HG03521 (cell line): Measurements from ENCODE around the gene EIF2S3.
"Not testable (repeated sequence)": the region's sequence is repeated elsewhere in the genome, so short reads cannot be mapped to it uniquely, and the experiment has no call there.

Experiments
- ATAC-seq: cut with Tn5 transposase; IDR thresholded peaks from one replicate; pipeline ENCODE4 v1.9.1; 2021; ENCODE audit warnings: mild to moderate bottlenecking, moderate library complexity; ENCODE audit not compliant: unreplicated experiment

The EIF2S3 gene

DNA sequence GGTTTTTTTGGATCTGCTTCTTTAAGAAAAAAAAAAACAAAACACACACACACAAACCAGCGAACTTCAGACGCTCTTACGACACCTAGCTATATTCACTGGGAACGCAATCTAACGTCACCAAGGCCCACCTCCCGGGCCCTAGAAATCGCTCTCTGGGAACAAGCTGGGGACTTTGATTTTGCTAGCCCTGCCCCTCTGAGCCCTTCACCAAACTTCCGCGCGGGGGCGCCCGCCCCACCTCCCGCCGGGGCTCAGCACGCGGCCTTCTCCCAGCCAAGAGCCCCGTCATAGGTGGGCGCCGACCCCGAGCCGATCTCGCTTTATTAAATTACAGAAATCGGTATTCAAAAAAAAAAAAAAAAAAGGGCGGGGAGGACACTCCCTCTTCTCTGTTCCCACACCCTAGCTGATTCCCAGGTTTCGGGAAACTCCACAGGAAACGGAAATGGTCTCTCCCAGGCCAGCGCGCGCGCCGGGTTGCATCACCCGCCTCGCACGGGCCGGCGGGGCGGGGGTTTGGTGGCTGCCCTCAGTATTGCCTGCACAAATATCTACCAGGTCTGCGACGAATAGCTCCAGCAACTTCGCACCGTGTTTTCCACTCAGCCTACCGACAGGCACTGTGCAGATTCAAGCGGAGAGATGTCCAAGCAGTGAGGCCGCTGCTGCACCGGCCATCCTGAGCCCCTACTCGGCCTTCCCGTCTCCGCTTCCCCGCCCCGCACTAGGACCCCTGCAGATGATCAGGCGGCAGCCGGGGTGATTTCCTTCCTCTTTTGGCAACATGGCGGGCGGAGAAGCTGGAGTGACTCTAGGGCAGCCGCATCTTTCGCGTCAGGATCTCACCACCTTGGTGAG lies at the start of gene EIF2S3:
Gene EIF2S3, plus strand, starts transcription at position 775 of the 861 bp plus-strand sequence. Its CDS starts 13 bp downstream, at position 788.
- ATAC-seq: peak; percentile 91

DNA sequence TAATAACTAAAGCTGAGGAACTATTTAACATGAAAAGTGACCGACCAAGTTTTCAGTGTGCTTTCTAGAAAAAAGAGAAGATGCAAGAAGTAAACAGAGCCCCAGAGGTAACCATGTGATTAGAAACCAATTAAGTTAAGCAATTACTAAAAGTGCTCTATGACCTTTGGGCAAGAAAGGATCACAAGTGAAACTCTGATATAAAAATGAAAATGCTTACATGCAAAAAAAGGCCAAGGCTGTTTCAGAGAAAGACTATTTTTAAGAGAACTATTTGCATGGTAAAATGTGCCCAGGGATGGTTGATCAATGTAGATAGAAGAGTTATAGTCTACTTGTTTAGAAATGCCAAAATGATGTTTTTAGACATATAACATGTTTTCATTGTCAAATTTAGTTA lies 49.7 kb upstream of the EIF2S3 start:
- no peak for ATAC-seq

DNA sequence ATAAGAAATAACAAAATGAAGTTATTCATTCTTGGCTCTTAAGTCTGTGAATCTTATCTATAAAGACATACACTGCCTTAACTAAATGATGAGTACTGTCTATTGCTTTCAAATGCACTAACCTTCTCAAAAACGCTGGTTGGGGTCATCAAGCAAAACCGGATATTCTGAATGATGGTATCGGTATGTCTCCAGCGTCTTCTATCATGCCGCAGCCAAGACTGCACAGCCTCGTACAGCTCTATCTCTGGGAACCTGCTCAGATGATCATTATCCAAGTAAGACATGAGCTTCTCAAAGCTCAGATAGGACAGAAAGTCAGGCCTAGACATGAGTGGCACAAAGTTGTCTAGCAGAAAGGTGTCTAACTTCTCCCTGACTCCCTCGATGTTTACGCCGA lies 48.9 kb upstream of the EIF2S3 start:
- no peak for ATAC-seq

DNA sequence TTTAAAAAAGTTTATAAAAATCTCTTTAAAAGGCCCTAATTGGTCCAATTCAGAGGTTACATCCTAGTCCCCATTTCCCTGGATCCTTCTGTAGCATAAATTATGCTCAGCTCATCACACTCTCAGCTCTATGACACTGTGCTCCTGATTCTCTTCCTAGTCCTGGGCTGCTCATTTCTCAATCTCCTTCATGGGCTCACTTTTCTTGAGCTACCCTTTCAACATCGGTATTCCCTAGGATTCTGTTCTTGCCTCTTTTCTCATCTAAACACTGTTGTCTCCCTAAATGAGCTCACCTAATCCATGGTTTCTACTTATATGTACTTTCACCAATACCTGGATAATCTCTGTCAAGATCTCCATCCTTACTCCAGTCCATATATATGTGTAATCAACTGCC lies 42.5 kb upstream of the EIF2S3 start:
- ATAC-seq: no peak

DNA sequence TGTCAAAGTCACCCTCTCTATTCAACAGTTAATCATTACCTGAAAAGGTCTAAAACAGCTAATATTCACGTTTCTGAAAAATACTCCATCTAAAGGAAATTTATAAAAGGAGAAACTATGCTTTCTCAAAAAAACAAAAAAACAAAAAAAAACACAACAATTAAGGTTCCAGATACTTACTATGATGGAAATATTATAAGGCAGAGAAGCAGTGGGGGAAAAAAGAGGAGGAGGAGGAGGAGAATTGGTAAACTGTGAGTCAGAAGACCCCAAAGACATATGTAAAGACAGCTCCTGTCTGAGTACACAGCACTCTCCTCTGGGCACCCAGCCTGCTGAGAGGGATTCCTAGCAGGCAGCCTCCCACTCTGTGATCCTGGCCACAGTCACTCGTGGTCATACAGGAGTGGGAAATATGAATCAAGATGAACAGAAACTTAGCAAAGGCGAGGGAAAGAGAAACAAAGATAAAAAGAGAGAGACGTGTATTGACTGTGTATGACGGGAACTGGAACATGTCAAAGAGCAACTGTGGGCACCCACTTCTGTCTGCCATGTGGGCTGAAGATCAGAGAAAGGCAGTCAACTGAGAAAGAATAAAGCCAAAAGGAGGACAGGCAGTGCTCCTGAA lies 40.3 kb upstream of the EIF2S3 start:
- ATAC-seq: peak; percentile 58

DNA sequence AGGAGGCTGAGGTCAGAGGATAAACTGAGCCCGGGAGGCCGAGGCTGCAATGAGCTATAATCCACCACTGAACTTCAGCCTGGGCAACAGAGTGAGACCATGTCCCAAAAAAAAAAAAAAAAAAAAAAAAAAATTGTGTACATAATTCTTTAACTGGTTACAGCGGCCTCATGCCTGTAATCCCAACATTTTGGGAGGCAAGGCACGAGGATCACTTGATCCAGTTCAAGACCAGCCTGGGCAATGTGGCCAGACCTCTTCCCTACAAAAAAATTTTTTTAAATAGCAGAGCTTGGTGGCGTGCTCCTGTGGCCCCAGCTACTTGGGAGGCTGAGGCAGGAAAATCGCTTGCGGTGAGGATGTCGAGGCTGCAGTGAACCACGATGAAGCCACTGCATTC lies 37.1 kb upstream of the EIF2S3 start:
- no peak for ATAC-seq

DNA sequence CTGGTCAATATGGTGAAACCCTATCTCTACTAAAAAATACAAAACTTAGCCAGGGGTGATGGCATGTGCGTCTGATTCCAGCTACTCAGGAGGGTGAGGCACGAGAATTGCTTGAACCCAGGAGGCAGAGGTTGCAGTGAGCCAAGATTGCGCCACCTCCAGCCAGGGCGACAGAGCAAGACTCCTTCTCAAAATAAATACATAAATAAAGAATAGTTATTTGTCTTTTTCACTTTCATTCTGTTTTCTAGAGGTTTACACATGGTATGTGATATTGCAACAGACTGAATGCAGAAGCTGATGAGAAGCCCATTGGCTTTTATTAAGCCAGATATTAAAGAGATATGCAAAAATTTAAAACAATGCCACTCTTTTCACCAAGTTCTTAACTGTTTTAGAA lies 35.9 kb upstream of the EIF2S3 start:
- no peak for ATAC-seq

DNA sequence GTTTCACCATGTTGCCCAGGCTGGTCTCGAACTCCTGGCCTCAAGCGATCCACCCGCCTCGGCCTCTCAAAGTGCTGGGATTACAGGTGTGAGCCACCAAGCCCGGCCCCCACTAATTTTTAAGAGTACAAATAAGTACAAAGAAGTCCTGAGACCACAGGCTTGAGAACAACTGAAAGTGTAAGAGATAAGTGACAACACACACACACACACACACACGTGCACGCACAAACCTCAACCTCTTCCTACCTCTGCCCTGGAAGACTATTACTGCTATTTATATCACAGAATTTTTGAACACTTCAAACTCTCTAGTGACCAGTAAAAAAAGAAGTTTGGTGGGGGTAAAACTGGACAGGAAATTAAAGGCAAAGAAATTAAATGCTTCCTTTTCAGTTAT lies 35.3 kb upstream of the EIF2S3 start:
- no peak for ATAC-seq

DNA sequence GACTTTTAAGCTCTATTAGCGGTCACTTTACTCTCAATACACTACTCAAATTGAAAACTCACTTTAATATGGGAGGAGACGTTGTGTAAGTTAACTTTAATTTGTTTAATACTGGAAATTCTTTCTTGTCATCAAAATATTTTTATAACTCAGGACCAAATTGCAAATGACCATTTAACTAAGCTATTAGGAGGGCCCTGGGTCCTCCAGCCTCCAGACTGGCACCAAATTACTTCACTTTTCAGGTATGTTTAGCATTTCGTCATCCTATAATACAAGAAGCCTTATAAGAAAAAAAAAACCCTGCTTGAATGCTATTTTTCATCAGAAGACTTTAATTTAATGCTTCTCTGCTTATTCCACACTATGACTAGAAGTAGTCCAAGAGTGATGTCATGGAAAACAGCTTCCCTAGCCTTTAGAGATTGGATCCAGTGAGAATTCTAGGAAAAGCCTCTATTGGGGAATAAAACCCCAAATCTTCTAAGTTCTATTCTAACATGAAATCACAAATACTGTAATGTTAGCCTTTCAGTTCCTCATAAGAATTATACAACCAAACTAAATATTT lies 34.4 kb upstream of the EIF2S3 start:
- ATAC-seq: no peak

DNA sequence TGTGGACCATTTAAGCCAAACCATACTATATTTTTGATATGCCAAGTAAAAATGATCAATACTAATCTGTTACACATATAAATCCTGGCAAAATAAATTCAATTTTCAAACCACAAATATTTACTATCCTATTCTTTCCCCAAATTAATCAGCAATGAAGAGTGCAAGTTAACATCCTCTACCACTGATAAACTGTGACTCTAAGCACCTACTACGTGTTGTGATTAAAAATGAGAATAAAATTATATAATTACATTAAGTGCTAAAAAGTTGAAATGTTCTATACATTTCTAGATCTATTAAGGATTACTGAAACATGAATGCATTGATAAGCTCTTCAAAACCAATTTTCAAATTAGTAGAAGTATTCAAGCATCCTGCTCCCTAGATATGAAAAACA lies 31.2 kb upstream of the EIF2S3 start:
- ATAC-seq: no peak

DNA sequence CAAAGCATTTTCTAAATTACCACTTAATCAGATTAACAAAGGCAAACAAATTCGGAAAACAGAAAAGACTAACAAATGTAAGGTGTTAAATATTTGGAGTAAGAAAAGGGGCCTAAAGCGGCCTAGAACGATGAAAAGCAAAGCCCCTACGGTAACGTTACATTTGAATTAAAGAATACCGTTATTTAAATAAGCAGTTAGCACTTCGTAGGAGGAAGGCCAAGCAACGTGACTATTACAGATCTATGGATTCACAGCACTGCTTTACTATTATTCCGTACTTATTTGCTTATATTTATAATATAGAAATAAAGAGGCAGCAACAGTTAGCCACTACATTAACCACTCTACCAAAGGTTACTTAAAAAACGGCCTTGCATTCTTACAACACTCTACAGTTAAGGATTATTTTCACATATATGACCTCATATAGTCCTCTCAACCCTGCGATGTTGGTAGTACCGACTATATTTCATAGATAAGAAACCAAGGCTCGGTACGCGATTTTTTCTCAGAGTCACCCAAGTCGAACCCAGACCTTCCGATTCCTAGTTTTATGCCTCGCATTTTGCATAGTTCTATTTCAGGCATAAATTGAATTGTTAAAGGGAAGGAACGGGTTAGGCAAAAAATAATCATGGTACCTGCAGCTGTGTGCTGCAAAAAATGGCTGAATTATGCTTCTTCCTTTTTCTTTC lies 30.6 kb upstream of the EIF2S3 start:
- no peak for ATAC-seq

DNA sequence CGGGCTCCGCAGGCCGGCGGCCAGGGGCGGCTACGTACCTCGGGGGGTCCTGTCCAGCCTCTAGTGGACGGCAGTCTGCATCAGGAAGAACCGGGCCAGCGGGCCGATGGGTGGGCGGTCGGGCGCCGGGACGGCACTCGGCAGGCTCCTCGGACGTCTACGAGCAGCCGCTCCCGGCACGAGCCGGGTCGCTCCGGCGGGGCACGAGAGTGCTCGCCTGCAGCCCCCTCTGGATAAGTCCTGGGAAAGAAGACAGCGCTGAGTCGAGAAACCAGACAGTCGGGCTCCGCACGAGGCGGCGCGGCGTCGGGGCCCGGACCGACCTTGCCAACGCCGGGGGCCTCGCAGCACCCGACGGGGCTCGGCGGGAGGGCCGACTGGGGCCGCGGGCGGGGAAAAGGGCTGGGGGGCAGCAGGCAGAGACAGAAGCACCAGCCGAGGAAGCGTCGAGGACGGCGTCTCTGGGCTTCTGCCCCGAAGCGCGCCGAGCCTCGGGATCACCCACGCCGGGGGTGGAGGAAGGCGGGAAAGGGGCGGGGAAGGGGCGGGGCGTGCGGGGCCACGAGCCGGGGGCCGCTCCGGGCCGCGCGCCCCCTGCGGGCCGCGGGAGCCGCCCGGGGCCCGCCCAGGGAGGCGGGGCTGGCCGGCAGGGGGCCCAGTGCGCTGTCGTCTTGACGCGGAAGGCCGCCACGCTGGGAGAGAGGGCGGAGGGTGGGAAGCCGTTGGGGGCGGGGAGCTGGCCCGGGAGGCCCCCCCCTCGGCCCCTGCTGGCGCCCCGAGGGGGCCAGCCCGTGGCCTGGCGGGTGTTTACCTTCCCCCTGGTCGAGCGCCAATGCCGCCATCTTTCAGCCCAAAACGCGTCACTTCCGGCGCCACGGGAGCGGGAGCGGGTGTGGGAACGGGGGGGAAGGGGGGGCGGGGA lies 29.7 kb upstream of the EIF2S3 start:
- ATAC-seq: peak; percentile 88

DNA sequence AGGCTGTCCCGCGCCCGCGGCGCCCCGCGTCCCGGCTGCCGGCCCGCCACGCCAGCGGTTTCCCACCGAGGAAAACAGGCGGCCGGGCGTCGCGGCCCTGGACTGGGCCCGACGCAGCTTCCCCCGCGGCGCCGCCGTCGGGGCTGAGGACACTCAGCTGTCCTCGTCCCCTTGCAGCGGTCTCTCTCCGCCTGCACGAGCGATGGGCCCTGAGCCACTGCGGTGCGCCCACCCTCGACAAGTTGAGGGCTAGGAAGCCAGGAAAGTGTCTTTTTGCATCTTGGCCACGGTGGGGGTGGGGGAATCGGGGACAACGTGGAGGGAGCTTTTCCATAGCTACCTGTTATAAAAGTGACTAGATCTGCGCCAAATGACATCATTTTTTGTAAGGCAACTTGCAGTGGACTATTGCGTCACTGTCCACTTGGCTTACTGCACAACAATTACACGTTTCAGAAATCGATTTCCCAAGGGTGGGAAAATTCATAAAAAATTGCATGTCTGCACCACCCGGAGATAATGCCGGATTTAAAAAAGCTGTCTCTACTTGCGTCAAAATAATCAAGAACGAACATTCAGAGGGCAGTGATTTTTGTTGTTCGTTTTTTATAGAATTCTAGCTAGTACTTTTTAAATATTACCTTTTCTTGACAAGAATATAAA lies 28.9 kb upstream of the EIF2S3 start:
- peak; percentile 15 for ATAC-seq

DNA sequence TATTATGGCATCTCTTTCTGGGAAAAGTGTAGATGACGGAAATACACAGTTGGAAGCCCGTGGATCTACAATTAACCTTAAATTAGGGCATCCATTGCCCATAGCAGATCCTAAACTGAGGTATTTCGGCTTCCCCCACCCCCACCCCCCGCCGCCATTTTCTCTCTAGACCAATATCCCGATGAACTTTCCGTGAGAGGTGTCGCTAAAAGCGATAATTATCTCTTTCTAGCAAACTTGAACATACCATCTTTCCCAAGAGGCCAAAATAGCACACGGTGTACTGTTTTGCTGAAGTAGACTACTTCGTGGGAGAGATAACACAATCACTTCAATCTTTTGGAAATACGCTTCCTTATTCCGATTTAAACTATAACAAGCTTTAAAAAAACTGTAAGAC lies 28.3 kb upstream of the EIF2S3 start:
- ATAC-seq: no peak

DNA sequence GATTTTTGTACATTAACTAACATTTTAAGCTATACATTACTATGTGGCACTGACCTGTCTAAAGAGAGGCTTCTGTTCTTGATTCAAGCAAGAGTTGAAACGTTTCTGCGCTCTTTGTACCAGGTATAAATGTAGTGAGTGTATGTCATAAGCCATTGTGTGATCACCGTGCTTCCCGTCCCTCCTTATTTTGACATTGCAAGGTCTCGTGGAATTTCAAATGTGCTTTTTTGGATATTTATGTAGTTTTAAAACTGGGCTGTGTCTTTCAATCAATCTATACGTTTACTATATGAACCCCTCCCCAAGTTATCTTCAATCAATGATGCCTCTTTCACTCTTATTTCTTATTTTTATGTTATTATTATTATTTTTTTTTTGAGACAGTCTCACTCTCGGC lies 27.7 kb upstream of the EIF2S3 start, which contains the start of gene KLHL15:
Gene KLHL15, minus strand, starts transcription at position 101 of the 400 bp plus-strand sequence. CDS start 20,493 bp downstream, outside the sequence.
- ATAC-seq: no peak

DNA sequence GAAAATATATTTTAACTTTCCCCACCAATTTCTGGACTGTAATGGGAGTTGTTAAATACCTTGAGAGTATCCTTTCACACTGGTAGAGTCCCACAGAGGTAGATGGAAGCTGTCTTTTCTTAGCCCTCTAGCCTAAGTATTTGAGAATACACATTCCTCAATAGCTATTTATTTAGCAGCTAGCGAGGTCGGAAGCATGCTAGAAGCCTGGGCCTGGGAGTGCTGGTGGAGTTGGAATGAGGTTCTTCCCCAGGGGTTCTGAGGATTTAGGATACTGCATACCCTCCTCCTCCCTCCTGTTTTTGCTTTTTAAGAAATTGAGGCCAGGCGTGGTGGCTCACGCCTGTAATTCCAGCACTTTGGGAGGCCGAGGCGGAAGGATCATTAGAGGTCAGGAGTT lies 26.8 kb upstream of the EIF2S3 start:
- no peak for ATAC-seq

DNA sequence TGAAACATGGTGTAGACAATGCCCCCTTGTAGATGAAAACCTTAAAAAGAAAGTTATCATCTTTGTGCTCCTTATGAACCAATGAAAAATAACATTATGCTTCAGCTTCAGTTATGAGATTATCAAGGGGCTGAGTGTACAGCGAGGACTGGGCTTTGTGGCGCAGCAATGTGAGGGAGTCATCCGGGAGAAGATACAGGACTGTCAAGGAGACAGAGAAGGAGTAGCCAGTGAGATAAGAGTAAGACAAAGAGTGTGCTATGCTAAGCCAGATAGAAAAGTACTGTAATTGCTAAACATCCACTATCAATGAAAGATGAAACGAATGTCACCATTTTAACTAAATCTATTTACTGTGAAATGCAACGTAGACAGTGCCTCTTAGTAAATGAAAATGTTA lies 24.2 kb upstream of the EIF2S3 start:
- no peak for ATAC-seq

DNA sequence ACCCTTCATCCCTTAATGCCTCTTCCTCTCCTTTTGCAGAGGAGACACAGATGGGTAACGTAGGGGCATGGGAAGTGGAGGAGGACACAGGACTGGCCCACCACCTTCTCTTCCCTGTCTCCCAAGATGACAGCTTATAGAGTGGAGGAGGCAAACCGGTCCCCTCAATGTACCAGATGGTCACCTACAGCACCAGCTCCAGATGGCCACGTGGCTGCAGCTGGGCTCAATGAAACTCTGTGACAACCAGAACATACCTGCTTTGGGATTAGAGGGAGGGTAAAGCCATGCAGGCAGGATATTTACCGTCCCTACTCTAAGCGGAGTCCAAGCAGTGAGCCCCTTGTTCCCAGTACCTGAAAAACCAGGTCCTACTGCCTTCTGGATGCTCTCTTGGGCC lies 20.3 kb upstream of the EIF2S3 start:
- no peak for ATAC-seq

DNA sequence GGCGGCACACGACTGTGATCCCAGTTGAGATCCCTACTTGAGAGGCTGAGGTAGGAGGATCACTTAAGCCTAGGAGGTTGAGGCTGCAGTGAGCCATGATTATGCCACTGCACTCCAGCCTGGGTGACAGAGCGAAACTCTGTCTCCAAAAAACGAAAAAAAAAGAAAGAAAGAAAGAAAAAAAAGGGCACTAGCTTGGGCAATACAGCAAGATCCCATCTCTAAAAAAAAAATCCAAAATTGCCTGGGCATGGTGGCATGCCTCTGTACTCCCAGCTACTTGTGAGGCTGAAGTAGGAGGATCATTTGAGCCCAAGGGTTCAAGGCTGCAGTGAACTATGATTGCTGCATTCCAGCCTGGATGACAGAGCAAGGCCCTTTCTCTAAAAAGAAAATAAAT lies 17.0 kb upstream of the EIF2S3 start:
- ATAC-seq: no peak

DNA sequence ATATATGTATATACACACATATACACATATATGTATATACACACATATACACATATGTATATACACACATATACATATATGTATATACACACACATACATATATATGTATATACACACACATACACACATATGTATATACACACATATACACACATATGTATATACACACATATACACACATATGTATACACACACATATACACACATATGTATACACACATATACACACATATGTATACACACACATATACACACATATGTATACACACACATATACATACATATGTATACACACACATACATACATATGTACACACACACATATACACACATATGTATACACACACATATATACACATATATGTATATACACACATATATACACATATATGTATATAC lies 8.7 kb upstream of the EIF2S3 start:
- ATAC-seq: not testable (repeated sequence)
